Natural killer cell (primary cell): ENCODE measurements around the gene ANXA5. TPM values are rescaled to one million over a fixed set of nuclear protein-coding genes. Genes with fewer than 3 reads are reported as not detected.

Experiments
- ATAC-seq, 3 donors: fragments of 150-1000 bp in 2 of 3; fragments of 200-7000 bp in 1 of 3; cut with Tn5 transposase; 1 replicate in 1 of 3; 2 replicates in 2 of 3; pipeline ENCODE4 v1.10.0; 2021; ENCODE audit warnings: mild to moderate bottlenecking in 2 of 3, moderate library complexity in 2 of 3
- DNase-seq, 2 donors: peaks; one replicate each; pipeline versions ENCODE4 v3.0.0 to v3.0.0-alpha.2; 2013 to 2021; ENCODE audit warnings: mixed read lengths in 1 of 2
- H3K27ac ChIP-seq: one replicate; pipeline ENCODE4 v1.5.1; 2013; ENCODE audit warnings: mild to moderate bottlenecking, low read length
- H3K27me3 ChIP-seq: one replicate; pipeline ENCODE4 v1.6.1; 2013; ENCODE audit warnings: low read length; ENCODE audit not compliant: control insufficient read depth, insufficient read depth
- H3K36me3 ChIP-seq: one replicate; pipeline ENCODE4 v1.6.1; 2013; ENCODE audit warnings: low read length; ENCODE audit not compliant: control insufficient read depth, insufficient read depth
- H3K4me1 ChIP-seq: one replicate; pipeline ENCODE4 v1.6.1; 2013; ENCODE audit warnings: low read length; ENCODE audit not compliant: control insufficient read depth, insufficient read depth
- H3K4me3 ChIP-seq: one replicate; pipeline ENCODE4 v1.5.1; 2013; ENCODE audit warnings: low read length
- H3K9me3 ChIP-seq: one replicate; pipeline ENCODE4 v1.6.1; 2013; ENCODE audit warnings: low read length; ENCODE audit not compliant: control insufficient read depth, insufficient read depth
- H3K27ac Mint-ChIP-seq, 2 donors: one replicate each; pipeline ENCODE4 v1.8.0; 2022; ENCODE audit warnings: mild to moderate bottlenecking in 2 of 2, mixed read lengths in 2 of 2, moderate library complexity in 1 of 2
- H3K27me3 Mint-ChIP-seq, 2 donors: one replicate each; pipeline ENCODE4 v1.8.0; 2022; ENCODE audit warnings: low read depth in 2 of 2, mixed read lengths in 2 of 2
- H3K36me3 Mint-ChIP-seq: one replicate; pipeline ENCODE4 v1.8.0; 2022; ENCODE audit warnings: mixed read lengths
- H3K4me1 Mint-ChIP-seq, 2 donors: one replicate each; pipeline ENCODE4 v1.8.0; 2022; ENCODE audit warnings: mixed read lengths in 2 of 2
- H3K4me3 Mint-ChIP-seq: one replicate; pipeline ENCODE4 v1.8.0; 2022; ENCODE audit warnings: mild to moderate bottlenecking, moderate library complexity, mixed read lengths
- H3K9me3 Mint-ChIP-seq, 2 donors: one replicate each; pipeline ENCODE4 v1.8.0; 2022; ENCODE audit warnings: mixed read lengths in 2 of 2
- WGBS: methylation state at CpG from one replicate; pipeline ENCODE4 v1.1.7; 2013; ENCODE audit warnings: missing lambda C conversion rate; ENCODE audit not compliant: insufficient coverage; 5-methylcytosine and 5-hydroxymethylcytosine counted together
- intact Hi-C: fragments of 100-400 bp; cut with micrococcal nuclease; formaldehyde crosslinking; loops from one replicate; pipeline ENCODE4 v1.14.2; 2022
- total RNA-seq, 4 donors: library from RNA; stranded (reverse); fragments of 120-200 nt in 1 of 4; gene quantifications; one replicate each; pipeline versions ENCODE4 v1.2.3 to v1.2.4, GENCODE V29; 2013 to 2022
- TF ChIP-seq, protein P1 (sequence below): fragments of 200-600 bp; IDR thresholded peaks from one replicate; pipeline ENCODE4 v1.8.0; 2022; ENCODE audit warnings: antibody characterized with exemption

Gene ANXA5
- total RNA-seq, 3 donors from 2014 or later (not counting 1 experiment from before 2014, with no cell fraction given) = 24.9 to 74.4 (median 33.1) TPM

DNA sequence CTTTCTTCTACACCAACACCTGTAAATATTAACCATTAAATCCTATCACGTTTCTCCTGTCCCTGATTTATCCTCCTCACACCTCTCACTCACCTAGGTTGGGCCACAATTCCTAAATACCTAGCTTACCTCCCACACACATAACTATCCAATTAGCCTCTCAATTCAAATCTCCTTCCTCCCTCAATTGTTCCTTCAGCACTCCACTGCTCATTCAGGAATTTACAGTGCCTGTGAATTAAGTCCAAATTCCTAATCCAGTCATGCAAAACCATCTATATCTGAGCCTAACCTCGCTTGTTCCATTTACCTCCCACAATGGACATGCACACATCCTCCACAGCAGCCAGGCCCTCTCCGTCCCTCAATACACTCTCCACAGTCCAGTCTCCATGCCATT, 17.5 kb downstream of the ANXA5 start:
- WGBS = 91% methylated on average over 3 of the region's 3 CpGs
- no peaks in the 10 kb centered on the region for H3K4me1 Mint-ChIP-seq
- H3K36me3 ChIP-seq = peaks cover 17% of the 10 kb centered on the region
- no peak for ATAC-seq
- TF ChIP-seq, protein P1, sequence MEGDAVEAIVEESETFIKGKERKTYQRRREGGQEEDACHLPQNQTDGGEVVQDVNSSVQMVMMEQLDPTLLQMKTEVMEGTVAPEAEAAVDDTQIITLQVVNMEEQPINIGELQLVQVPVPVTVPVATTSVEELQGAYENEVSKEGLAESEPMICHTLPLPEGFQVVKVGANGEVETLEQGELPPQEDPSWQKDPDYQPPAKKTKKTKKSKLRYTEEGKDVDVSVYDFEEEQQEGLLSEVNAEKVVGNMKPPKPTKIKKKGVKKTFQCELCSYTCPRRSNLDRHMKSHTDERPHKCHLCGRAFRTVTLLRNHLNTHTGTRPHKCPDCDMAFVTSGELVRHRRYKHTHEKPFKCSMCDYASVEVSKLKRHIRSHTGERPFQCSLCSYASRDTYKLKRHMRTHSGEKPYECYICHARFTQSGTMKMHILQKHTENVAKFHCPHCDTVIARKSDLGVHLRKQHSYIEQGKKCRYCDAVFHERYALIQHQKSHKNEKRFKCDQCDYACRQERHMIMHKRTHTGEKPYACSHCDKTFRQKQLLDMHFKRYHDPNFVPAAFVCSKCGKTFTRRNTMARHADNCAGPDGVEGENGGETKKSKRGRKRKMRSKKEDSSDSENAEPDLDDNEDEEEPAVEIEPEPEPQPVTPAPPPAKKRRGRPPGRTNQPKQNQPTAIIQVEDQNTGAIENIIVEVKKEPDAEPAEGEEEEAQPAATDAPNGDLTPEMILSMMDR = no peak
- no peaks in the 10 kb centered on the region for H3K4me1 ChIP-seq
- H3K36me3 Mint-ChIP-seq = no peaks in the 10 kb centered on the region
- no peaks in the 10 kb centered on the region for H3K27me3 ChIP-seq
- no peak overlapping the region for H3K4me3 ChIP-seq
- DNase-seq = no peak
- no peaks in the 10 kb centered on the region for H3K27me3 Mint-ChIP-seq
- no peak overlapping the region for H3K4me3 Mint-ChIP-seq
- no peak overlapping the region for H3K27ac Mint-ChIP-seq
- no peak overlapping the region for H3K27ac ChIP-seq
- intact Hi-C loops = no loop called here
- H3K9me3 Mint-ChIP-seq = no peaks in the 10 kb centered on the region
- H3K9me3 ChIP-seq = no peaks in the 10 kb centered on the region

DNA sequence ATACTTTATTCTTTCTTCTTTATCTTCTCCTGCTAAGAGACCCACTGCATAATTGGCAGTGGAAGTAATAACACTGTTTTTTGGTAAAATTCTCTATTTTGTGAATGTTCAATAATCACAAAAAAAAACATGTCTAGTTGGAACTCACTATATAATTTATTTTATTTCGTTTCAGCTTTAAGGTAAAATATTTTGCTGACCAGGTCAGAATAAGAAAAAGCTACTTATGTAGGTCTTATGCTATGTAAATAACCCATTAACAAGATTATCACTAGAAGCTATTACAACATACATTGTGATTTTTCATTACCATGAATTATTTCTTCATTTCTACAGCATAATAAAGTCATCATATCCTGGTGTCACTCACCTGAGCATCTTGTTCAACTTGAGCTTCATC, 19.3 kb downstream of the ANXA5 start:
- Mint-ChIP-seq H3K4me1 (no peaks in the 10 kb centered on the region), H3K27ac (no peak overlapping the region), H3K27me3 (peaks cover 0 to 2% of the 10 kb centered on the region in 2 donors), H3K4me3 (no peak overlapping the region), H3K9me3 (no peaks in the 10 kb centered on the region), H3K36me3 (peaks cover 4% of the 10 kb centered on the region)
- Histone ChIP-seq H3K4me3 (no peak overlapping the region), H3K4me1 (no peaks in the 10 kb centered on the region), H3K27me3 (no peaks in the 10 kb centered on the region), H3K9me3 (no peaks in the 10 kb centered on the region), H3K36me3 (peaks cover 17% of the 10 kb centered on the region), H3K27ac (no peak overlapping the region)
- intact Hi-C loops = no loop called here
- no CpG with 5 or more reads among the region's 1 CpG for WGBS
- DNase-seq = no peak
- TF ChIP-seq, protein P1 = no peak
- no peak for ATAC-seq

DNA sequence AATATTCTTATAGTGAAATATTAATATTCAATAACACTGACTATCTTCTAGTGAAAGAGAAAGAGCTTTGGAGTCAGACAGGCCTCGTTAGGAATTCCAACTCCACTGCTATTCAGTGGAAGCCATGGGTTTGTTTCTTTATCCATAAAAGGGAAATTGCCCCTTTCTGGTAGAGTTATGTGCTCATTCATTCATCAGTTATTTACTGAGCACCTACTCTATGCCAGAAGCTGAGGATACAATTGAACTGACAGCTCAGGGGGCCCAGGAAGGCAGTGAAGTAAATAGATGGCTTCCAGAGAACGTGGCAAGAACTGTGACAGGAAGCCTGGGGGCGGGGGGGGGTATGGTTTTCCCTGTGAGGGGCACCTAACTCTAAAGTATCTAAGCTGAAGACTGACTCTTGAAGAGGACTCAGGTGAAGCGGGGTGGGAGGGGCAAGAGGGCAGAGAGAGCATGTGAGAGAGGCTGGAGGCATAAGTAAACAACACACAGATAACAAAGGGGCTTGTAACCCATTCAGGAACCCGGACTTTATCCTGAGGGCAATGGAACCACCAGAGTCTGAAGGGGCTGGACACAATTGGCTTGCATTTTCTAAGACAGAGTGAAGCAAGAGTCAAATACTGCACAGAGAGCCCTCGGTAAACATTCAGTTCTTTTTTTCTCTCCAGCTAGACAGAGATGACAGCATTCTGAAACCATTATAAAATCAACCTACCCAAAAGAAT, 20.3 kb downstream of the ANXA5 start:
- no peak overlapping the region for H3K27ac ChIP-seq
- DNase-seq = no peak
- Mint-ChIP-seq H3K4me3 (no peak overlapping the region), H3K4me1 (no peaks in the 10 kb centered on the region), H3K27ac (no peak overlapping the region), H3K27me3 (peaks cover 0 to 5% of the 10 kb centered on the region in 2 donors), H3K9me3 (no peaks in the 10 kb centered on the region), H3K36me3 (peaks cover 9% of the 10 kb centered on the region)
- no peaks in the 10 kb centered on the region for H3K9me3 ChIP-seq
- TF ChIP-seq, protein P1 = no peak
- intact Hi-C loops = no loop called here
- no peak for ATAC-seq
- no peaks in the 10 kb centered on the region for H3K27me3 ChIP-seq
- no peak overlapping the region for H3K4me3 ChIP-seq
- no peaks in the 10 kb centered on the region for H3K4me1 ChIP-seq
- 88% methylated on average over 6 of the region's 6 CpGs for WGBS
- H3K36me3 ChIP-seq = peaks cover 18% of the 10 kb centered on the region

DNA sequence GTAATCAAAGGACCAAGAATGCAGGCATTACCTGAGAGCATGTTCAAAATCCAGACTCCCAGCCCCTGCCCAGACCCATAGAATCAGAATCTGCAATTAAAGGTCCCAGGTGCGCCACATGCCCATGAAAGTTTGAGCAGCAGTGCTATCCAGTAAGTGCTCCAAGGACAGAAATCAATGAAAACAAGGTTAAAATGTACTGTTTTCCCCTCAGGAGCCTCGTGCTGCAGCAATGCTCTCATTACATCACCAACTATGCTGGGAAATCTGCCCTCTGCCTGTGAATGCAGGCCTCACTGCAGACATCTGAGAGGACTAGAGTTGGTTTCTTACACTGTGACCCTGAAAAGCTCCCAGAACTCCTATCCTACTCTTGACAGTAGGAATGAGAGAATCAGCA, 21.1 kb downstream of the ANXA5 start:
- H3K9me3 ChIP-seq = no peaks in the 10 kb centered on the region
- peaks cover 11% of the 10 kb centered on the region for H3K36me3 ChIP-seq
- Mint-ChIP-seq H3K4me3 (no peak overlapping the region), H3K27me3 (peaks cover 0 to 5% of the 10 kb centered on the region in 2 donors), H3K4me1 (no peaks in the 10 kb centered on the region), H3K27ac (no peak overlapping the region), H3K36me3 (peaks cover 12% of the 10 kb centered on the region), H3K9me3 (no peaks in the 10 kb centered on the region)
- 67% methylated on average over 2 of the region's 2 CpGs for whole genome bisulfite sequencing
- H3K4me3 ChIP-seq = no peak overlapping the region
- intact Hi-C loops = no loop called here
- no peak for ATAC-seq
- H3K27me3 ChIP-seq = no peaks in the 10 kb centered on the region
- TF ChIP-seq, protein P1 = no peak
- H3K27ac ChIP-seq = no peak overlapping the region
- DNase-seq = no peak
- H3K4me1 ChIP-seq = no peaks in the 10 kb centered on the region
